Esophagus muscularis mucosa (tissue), 4 donors: ENCODE data around the gene NEK7.

ENCODE experiments used
- CTCF ChIP-seq, 3 experiments: fragments of 200-600 bp in 2 of 3; fragments of 450-650 bp in 1 of 3; sonication (generic) in 2 of 3; IDR thresholded peaks; one replicate each; pipeline ENCODE4 v1.5.1; 2017 to 2019; ENCODE audit warnings: antibody characterized with exemption in 3 of 3, mild to moderate bottlenecking in 2 of 3, moderate library complexity in 1 of 3
- EP300 ChIP-seq: sonication (generic); formaldehyde crosslinking; IDR thresholded peaks from one replicate; pipeline ENCODE4 v1.6.1; 2017; ENCODE audit warnings: antibody characterized with exemption
- POLR2A ChIP-seq: fragments of 450-650 bp; IDR thresholded peaks from one replicate; pipeline ENCODE4 v1.6.1; 2017; ENCODE audit warnings: antibody characterized with exemption, moderate library complexity, mild to moderate bottlenecking, low read depth
- POLR2AphosphoS5 ChIP-seq, 2 donors: sonication (generic); formaldehyde crosslinking; IDR thresholded peaks; one replicate each; pipeline ENCODE4 v1.6.1; 2017; ENCODE audit warnings: antibody characterized with exemption in 2 of 2

- no peak for TF ChIP-seq CTCF (IDR thresholded peaks at IDR 0.05)
- TF ChIP-seq POLR2A, result no peak
- TF ChIP-seq POLR2AphosphoS5 (IDR thresholded peaks at IDR 0.05), result no peak
- no peak for TF ChIP-seq EP300
These were observed 96.9 kb downstream of the NEK7 start for GRCh38 chr1:198253668-198254067.
